Measurements from ENCODE around the gene IZUMO2. TPM values are rescaled to one million over a fixed set of nuclear protein-coding genes. Genes with fewer than 3 reads are reported as not detected.
"Not testable (repeated sequence)": the region's sequence is repeated elsewhere in the genome, so short reads cannot be mapped to it uniquely, and the experiment has no call there.

The IZUMO2 gene
- total RNA-seq, 1 donor from 2014 or later = not detected

- no peak for TF ChIP-seq CTCF (IDR thresholded peaks at IDR 0.05)
- Histone ChIP-seq H3K27me3 (ENCODE audit: low read depth) (no peaks in the 10 kb centered on the region), H3K27ac (no peak overlapping the region), H3K4me1 (no peaks in the 10 kb centered on the region), H3K36me3 (no peaks in the 10 kb centered on the region), H3K4me3 (no peak overlapping the region), H3K9me3 (no peaks in the 10 kb centered on the region)
- ATAC-seq (no peak), DNase-seq (no peak)
- intact Hi-C loops (cut with DNase I) = no loop called here
These were observed 8.6 kb downstream of the IZUMO2 start for GRCh38 chr19:50154529-50154928.

- no peak overlapping the region for H3K27ac ChIP-seq
- H3K4me3 ChIP-seq = no peak overlapping the region
- DNase-seq (no peak), ATAC-seq (no peak)
- H3K27me3 ChIP-seq (ENCODE audit: low read depth) = no peaks in the 10 kb centered on the region
- no peaks in the 10 kb centered on the region for H3K4me1 ChIP-seq
- no peaks in the 10 kb centered on the region for H3K9me3 ChIP-seq
- no peaks in the 10 kb centered on the region for H3K36me3 ChIP-seq
- intact Hi-C loops (cut with DNase I) = no loop called here
- no peak for TF ChIP-seq CTCF (IDR thresholded peaks at IDR 0.05)
These were observed 10.5 kb downstream of the IZUMO2 start for GRCh38 chr19:50152578-50152977.

- H3K9me3 ChIP-seq = no peaks in the 10 kb centered on the region
- no peak for DNase-seq
- no peak for TF ChIP-seq CTCF (IDR thresholded peaks at IDR 0.05)
- no peak for ATAC-seq
- H3K4me3 ChIP-seq = peak overlapping the region; percentile 76
- no peaks in the 10 kb centered on the region for H3K27me3 ChIP-seq (ENCODE audit: low read depth)
- H3K36me3 ChIP-seq = no peaks in the 10 kb centered on the region
- H3K27ac ChIP-seq = no peak overlapping the region
- peaks cover 7% of the 10 kb centered on the region for H3K4me1 ChIP-seq
- intact Hi-C loops (cut with DNase I) = no loop called here
These were observed 14.6 kb downstream of the IZUMO2 start for GRCh38 chr19:50148528-50148927.

GRCh38 chr19:50147462-50148423, 15.3 kb downstream of the IZUMO2 start:
- intact Hi-C loops (cut with DNase I) = no loop called here
- Histone ChIP-seq H3K36me3 (no peaks in the 10 kb centered on the region), H3K4me1 (peaks cover 7% of the 10 kb centered on the region), H3K27me3 (ENCODE audit: low read depth) (no peaks in the 10 kb centered on the region), H3K4me3 (peak overlapping the region; percentile 76), H3K9me3 (no peaks in the 10 kb centered on the region), H3K27ac (peak overlapping the region; percentile 64)
- TF ChIP-seq CTCF (IDR thresholded peaks at IDR 0.05) = peak; percentile 32
- peak; percentile 97 to 98 for ATAC-seq
- peak; percentile 91 for DNase-seq

GRCh38 chr19:50141921-50142320, 21.2 kb downstream of the IZUMO2 start:
- DNase-seq; H3K27ac ChIP-seq; H3K4me1 ChIP-seq; H3K36me3 ChIP-seq; ATAC-seq; H3K4me3 ChIP-seq; intact Hi-C loops (cut with DNase I); H3K9me3 ChIP-seq; H3K27me3 ChIP-seq (ENCODE audit: low read depth): not testable (repeated sequence)

GRCh38 chr19:50140118-50140845, 22.8 kb downstream of the IZUMO2 start:
- ATAC-seq; H3K4me3 ChIP-seq; H3K4me1 ChIP-seq; H3K36me3 ChIP-seq; H3K9me3 ChIP-seq; H3K27ac ChIP-seq; intact Hi-C loops (cut with DNase I); DNase-seq: not testable (repeated sequence)
- H3K27me3 ChIP-seq (ENCODE audit: low read depth) = peaks cover 16% of the 10 kb centered on the region

Data from lower lobe of right lung (tissue), 2 donors.